ENCODE data around the gene KISS1. TPM values are rescaled to one million over a fixed set of nuclear protein-coding genes. Genes with fewer than 3 reads are reported as not detected.
A peak's percentile ranks its signal among the peaks of the same experiment; 100 is the strongest.

KISS1 gene
- total RNA-seq, 1 experiment from 2014 or later, result not detected

GRCh38 chr1:204150702-204151551 is 45.4 kb downstream of the KISS1 start:
- TF ChIP-seq REST (IDR thresholded peaks at IDR 0.05; ENCODE audit: insufficient read depth in 1 of 2, low read depth in 2 of 2, low read length in 1 of 2), result no peak
- no peak for TF ChIP-seq TCF7L2 (IDR thresholded peaks at IDR 0.05; ENCODE audit: low read depth, low read length)
- no peak for TF ChIP-seq POLR2AphosphoS5 (IDR thresholded peaks at IDR 0.05; ENCODE audit: low read depth, low read length)
- TF ChIP-seq CTCF (IDR thresholded peaks at IDR 0.05), result no peak
- no peak for TF ChIP-seq SIN3A (IDR thresholded peaks at IDR 0.05; ENCODE audit: borderline replicate concordance, insufficient read depth, low read depth, low read length)
- no TSS peak for BruUV-seq (replicated peaks)
- H3K27me3 ChIP-seq (ENCODE audit: control insufficient read depth, insufficient read depth, low read length), result no peaks in the 10 kb centered on the region; the same call in 1 of the 2 replicates
- peak; percentile 32 for ATAC-seq
- no peaks in the 10 kb centered on the region for H3K36me3 ChIP-seq (ENCODE audit: control insufficient read depth, insufficient read depth, low read length)
- intact Hi-C loops (cut with micrococcal nuclease; ENCODE audit: unreplicated experiment) (no loop called here), in situ Hi-C loops (cut with HindIII; ENCODE audit: low pct_unique_long_range_greater_than_20kb, low sequenced_read_pairs) (no loop called here)
- H3K4me3 ChIP-seq (ENCODE audit: low read depth in 2 of 2, low read length in 2 of 2), result peak overlapping the region; percentile 58 to 63
- no peak for DNase-seq (ENCODE audit: low read depth, low spot score)
- POLR2A ChIA-PET, result no interaction called here
- H3K9me3 ChIP-seq (ENCODE audit: control insufficient read depth, insufficient read depth, low read depth, low read length), result no peaks in the 10 kb centered on the region
- no peak overlapping the region for H3K27ac ChIP-seq (ENCODE audit: low read length)
- CTCF ChIA-PET, result interaction anchor here (0.6 to 0.8 kb wide), 3 partner anchors 15 to 100 kb away, joined by 3 to 5 read pairs (median 4); no protein-coding TSS in a partner anchor
- no peaks in the 10 kb centered on the region for H3K4me1 ChIP-seq (ENCODE audit: control insufficient read depth, insufficient read depth, low read length)

GRCh38 chr1:204149635-204150565 is 46.4 kb downstream of the KISS1 start:
- no peak overlapping the region for H3K27ac ChIP-seq (ENCODE audit: low read length)
- TF ChIP-seq TCF7L2 (IDR thresholded peaks at IDR 0.05; ENCODE audit: low read depth, low read length) (no peak), REST (IDR thresholded peaks at IDR 0.05; ENCODE audit: insufficient read depth in 1 of 2, low read depth in 2 of 2, low read length in 1 of 2) (no peak), CTCF (IDR thresholded peaks at IDR 0.05) (no peak), SIN3A (IDR thresholded peaks at IDR 0.05; ENCODE audit: borderline replicate concordance, insufficient read depth, low read depth, low read length) (no peak), POLR2AphosphoS5 (IDR thresholded peaks at IDR 0.05; ENCODE audit: low read depth, low read length) (no peak)
- no peaks in the 10 kb centered on the region for H3K9me3 ChIP-seq (ENCODE audit: control insufficient read depth, insufficient read depth, low read depth, low read length)
- no peak overlapping the region for H3K4me3 ChIP-seq (ENCODE audit: low read depth in 2 of 2, low read length in 2 of 2)
- POLR2A ChIA-PET, result no interaction called here
- in situ Hi-C loops (cut with HindIII; ENCODE audit: low pct_unique_long_range_greater_than_20kb, low sequenced_read_pairs) (loop anchor here (25.0 kb wide), 1 partner anchor 288 kb away; the partner anchor contains the start of gene SNRPE), intact Hi-C loops (cut with micrococcal nuclease; ENCODE audit: unreplicated experiment) (no loop called here)
- no peak for ATAC-seq
- no peaks in the 10 kb centered on the region for H3K4me1 ChIP-seq (ENCODE audit: control insufficient read depth, insufficient read depth, low read length)
- H3K36me3 ChIP-seq (ENCODE audit: control insufficient read depth, insufficient read depth, low read length), result no peaks in the 10 kb centered on the region
- DNase-seq (ENCODE audit: low read depth, low spot score), result no peak
- BruUV-seq (replicated peaks), result no TSS peak
- H3K27me3 ChIP-seq (ENCODE audit: control insufficient read depth, insufficient read depth, low read length), result no peaks in the 10 kb centered on the region; the same call in 1 of the 2 replicates
- CTCF ChIA-PET, result no interaction called here

Measured in Panc1 (cell line).